Posterior cingulate gyrus (tissue), 11 donors: ENCODE results near the gene PLIN3.
A peak's percentile ranks its signal among the peaks of the same experiment; 100 is the strongest.
"Not testable (repeated sequence)": the region's sequence is repeated elsewhere in the genome, so short reads cannot be mapped to it uniquely, and the experiment has no call there.

Experiments
- DNase-seq, 10 donors: peaks; one replicate each; pipeline versions ENCODE4 v3.0.0 to v3.0.0-alpha.2; 2020 to 2021; ENCODE audit warnings: mixed read lengths in 3 of 10
- intact Hi-C: fragments of 100-400 bp; cut with DNase I; formaldehyde crosslinking; loops from one replicate; pipeline ENCODE4 v1.15.1; 2023

Gene PLIN3

DNA sequence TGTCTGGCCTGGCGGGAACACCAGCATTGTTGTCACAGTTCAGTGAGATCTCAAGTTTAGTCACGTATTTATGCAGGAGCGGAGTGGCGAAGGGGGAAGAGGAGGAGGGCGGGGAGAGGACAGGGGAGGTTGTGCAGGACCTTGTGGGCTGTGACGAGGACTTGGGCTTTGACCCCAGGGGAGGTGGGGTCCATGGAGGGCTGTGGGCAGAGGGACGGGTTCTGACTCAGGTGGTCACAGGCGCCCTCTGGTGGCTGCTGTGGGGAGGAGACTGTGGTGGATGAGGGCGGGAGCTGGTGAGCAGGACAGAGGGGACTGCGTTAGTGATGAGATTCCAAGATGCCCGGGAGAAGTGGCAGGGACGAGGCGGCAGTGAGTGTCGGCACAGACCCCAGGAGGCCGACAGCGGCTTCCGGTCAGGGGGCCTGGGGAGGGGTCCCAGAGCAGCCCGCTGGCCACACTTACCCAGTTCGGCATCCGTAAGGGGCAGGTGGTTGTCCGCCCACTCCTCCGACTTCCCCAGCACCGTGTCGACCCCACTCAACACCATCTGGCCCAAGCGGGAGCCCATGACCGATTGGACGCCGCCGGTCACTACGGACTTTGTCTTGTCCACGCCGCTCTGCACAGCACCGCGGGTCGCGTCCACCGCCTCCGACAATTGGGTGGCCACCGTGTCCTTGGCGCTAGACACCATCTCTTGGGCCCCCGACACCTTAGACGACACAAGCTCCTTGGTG, 15.7 kb downstream of the PLIN3 start:
- peak; percentile 29 to 95 (median 79) for DNase-seq
- intact Hi-C loops, result loop anchor here (1.0 kb wide), 1 partner anchor 41 kb away; no protein-coding TSS in a partner anchor

DNA sequence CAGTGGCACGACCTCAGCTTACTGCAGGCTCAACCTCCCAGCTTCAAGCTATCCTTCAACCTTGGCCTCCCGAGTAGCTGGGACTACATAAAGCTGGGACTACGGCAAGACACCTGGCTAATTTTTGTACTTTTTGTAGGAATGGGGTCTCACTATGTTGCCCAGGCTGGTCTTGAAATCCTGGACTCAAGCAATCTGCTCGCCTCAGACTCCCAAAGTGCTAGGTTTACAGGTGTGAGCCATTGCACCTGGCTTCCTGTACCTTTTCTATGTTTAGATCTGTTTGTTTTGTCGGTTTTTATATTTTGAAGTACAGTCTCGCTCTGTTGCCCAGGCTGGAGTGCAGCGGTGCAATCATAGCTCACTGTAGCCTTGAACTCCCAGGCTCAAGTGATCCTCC, 18.4 kb downstream of the PLIN3 start:
- intact Hi-C loops, result no loop called here
- no peak for DNase-seq

DNA sequence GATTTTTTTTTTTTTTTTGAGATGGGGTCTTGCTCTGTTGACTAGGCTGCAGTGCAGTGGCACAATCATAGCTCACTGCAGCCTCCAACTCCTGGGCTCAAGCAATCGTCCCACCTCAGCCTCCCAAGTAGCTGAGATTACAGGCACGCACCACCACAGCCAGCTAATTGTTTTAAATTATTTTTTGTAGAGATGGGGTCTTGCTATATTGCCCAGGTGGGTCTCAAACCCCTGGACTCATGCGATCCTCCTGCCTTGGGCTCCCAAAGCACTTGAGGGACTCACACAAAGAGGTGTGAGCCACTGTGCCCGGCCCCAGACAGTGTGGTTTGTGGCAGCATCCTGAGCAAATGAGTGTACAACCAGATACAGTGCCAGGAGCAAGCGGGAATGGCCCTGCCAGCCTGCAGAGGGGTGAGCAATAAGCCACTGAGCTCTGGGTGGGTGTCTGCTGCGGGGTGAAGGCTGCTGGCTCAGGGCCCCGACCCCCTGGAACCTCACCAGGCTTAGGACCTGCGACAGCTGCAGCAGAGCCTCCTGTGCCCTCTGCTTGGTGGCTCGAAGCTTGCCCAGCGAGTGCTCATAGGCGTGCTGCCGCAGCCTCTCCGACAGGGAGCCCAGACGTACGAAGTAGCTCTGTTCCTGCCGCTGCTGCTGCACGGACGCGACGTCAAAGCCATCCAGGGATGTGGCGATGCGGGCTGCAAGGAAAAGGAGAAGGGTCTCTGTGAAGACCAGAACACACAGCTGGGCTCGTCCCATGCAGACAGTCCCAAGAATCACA, 20.1 kb downstream of the PLIN3 start:
- intact Hi-C loops, result no loop called here
- DNase-seq, result no peak

DNA sequence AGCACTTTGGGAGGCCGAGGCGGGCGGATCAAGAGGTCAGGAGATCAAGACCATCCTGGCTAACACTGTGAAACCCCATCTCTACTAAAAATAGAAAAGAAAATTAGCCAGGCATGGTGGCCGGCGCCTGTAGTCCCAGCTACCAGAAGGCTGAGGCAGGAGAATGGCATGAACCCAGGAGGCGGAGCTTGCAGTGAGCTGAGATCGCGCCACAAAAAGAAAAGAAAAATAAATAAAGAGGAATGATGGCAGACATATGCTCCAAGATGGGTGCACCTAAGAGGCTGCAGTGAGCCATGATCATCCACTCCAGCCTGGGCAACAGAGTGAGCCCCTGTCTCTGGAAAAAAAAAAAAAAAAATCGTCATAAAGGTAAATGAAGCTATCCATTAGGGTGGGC, 21.5 kb downstream of the PLIN3 start:
- DNase-seq, intact Hi-C loops: not testable (repeated sequence)

DNA sequence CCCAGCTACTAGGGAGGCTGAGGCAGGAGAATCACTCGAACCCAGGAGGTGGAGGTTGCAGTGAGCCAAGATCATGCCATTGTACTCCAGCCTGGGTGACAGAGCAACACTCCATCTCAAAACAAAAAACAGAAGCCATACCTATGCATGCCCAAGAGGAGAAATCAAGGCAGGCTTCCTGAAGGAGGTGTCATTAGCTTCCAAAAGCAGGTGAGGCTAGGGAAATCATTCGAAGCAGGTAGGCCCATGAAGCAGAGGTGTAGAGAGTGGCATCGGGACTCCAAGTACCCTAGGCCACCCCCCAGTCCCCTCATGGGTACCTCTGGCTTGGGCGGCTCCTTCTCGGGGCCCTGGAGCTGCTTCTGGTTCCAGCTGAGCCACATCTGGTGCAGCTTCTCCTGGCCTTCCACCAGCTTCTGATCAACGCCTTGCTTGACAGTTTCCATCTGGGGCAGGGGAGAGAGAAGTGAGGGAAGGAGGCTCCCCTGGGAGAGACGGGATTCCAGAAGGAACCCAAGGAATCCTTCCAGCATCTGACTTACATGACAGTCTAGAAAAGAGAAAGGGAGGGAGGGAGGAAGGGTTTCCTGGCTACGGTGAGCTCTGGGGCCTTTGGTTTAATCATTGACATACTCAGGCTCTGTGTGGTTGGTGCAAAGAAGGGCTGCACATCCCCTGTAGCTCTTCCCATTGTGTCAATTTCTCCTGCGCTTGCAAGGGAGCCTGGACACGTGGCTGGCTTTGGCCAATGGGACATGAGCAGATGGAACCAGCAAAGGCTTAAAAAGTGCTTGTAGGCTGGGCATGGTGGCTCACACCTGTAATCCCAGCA, 22.9 kb downstream of the PLIN3 start:
- DNase-seq, result no peak
- intact Hi-C loops, result no loop called here

DNA sequence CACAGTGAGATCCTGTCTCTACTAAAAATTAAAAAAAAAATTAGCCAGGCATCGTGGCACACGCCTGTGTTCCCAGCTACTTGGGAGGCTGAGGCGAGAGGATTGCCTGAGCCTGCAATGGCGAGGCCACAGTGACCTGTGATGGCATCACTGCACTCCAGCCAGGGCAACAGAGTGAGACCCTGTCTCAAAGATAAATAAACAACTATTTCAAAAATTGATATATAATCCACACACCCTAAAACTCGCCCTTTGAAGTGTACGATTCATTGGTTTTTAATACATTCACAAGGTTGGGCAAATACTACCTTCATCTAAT, 23.9 kb downstream of the PLIN3 start:
- intact Hi-C loops, result no loop called here
- DNase-seq, result no peak

DNA sequence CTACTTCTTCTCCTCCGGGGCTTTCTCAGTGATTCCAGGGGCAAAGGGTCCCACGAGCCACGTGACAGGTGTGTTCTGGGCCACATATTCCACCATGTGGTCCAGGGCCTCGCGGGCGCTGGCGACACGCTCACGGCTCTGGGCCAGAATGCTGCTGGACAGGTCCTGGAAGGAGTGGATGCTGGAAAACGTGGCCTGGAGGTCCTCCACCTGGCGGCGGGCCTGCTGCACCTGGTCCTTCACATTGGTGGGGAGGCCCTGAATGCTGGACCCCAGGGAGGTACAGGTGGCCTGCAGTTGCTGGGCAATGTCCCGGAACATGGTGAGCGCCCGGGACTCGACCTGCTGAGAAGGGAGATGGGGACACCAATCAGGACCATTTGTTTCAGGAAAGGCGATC, 28.3 kb downstream of the PLIN3 start:
- DNase-seq, result no peak
- intact Hi-C loops, result no loop called here

DNA sequence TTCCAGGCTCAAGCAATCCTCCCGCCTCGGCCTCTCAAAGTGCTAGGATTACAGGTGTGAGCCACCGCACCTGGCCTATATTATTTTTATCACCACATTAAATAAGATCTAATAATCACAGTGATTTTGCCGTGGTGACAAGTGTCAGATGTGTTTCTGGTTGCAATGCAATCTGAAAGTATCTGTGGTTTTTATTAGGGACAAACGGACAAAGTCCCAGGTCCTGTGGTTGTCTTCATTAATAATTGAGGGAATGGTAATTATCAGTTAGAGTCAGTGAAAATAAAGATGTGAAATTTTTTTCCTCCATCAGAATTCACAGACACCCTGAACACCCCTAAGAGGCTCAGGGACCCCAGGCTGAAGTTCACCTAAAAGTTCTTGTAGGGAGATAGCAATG, 34.7 kb downstream of the PLIN3 start:
- DNase-seq, result no peak
- intact Hi-C loops, result no loop called here

DNA sequence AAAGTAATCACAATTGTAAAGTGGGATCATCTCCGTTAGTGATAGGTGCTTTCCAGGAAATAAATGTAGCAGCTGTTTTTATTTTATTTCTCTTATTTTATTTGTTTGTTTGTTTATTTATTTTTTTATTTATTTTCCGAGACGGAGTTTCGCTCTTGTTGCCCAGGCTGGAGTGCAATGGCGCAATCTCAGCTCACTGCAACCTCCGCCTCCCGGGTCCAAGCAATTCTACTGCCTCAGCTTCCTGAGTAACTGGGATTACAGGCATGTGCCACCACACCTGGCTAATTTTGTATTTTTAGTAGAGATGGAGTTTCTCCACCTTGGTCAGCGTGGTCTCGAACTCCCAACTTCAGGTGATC, 35.5 kb downstream of the PLIN3 start:
- DNase-seq, intact Hi-C loops: not testable (repeated sequence)

DNA sequence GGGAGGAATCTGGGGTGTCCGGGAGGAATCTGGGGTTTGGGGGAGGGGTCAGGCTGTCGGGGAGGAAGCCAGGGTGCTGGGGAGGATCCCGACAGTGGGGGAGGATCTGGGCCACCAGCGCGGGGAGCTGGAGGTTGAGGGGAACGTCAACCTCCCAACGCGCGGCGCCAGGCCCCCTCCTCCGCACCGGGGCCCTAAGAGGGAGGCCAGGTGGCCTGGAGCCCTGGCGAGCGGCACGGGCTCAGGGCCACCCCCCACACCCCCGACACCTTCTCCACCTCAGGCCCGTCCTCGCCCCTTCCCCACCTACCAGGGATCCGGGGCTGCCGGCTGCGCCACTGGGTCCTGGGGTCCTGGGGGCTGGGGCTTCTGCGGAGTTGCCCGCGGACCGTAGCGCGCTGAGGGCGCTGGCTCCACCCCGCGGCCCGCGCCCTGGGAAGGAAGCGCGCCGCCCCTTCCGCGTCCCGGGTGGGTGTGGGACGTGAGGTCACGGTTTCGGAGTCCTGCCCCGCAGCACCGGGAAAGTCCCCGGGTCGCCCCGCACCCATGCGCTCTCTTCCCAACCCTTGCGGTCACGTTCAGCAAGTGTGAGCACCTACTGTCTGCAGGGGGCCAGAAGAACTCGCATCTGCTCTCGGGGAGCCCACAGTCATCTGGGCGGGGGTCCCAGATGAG, 36.0 kb downstream of the PLIN3 start, which contains the start of gene TICAM1:
Gene TICAM1 (minus strand): TSS at position 409 of the 675 bp plus-strand sequence. CDS start 13,335 bp downstream, outside the sequence.
- intact Hi-C loops, result no loop called here

DNA sequence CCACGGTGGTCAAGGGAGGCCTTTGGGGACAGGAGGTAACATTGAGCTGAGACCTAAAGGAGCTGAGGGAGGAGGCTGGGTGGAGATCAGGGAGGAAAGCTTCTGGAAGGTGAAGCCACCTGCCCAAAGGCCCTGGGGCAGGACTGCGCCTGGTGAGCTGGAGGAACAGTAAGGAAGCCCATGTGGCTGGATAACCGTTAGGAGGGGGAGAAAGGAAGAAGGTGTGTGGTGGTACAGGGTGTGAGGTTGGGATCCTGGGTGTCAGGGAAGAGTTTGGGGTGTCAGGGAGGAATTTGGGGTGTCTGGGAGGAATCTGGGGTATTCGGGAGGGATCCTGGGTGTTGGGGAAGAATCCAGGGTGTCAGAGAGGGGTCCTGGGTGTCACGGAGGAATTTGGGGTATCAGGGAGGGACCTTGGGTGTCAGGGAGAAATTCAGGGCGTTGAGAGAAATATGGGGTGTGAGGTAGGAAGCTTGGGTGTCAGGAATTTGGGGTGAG, 36.6 kb downstream of the PLIN3 start:
- intact Hi-C loops, result no loop called here
- no peak for DNase-seq

More for the DNA sequence above, 36.0 kb downstream of the PLIN3 start, which contains the start of gene TICAM1:
- peak in 9 of 10 donors; percentile 36 to 91 (median 46) for DNase-seq

DNA sequence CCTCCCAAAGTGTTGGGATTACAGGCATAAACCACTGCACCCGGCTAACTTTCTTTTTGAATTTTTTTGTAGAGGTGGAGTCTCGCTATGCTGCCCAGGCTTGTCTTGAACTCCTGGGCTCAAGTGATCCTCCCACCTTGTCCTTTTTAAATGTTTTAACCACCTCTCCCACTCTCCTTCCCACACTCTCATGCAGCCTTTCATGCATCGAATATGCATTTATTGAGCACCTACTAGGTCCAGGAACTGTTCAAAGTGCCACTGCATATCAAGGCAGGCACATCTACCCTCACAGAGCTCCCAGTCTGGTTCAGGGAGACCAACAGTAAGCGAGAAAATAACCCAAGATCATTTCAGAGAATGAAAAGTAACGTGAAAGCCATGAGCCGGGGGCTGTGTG, 37.1 kb downstream of the PLIN3 start:
- DNase-seq, result no peak
- intact Hi-C loops, result no loop called here

DNA sequence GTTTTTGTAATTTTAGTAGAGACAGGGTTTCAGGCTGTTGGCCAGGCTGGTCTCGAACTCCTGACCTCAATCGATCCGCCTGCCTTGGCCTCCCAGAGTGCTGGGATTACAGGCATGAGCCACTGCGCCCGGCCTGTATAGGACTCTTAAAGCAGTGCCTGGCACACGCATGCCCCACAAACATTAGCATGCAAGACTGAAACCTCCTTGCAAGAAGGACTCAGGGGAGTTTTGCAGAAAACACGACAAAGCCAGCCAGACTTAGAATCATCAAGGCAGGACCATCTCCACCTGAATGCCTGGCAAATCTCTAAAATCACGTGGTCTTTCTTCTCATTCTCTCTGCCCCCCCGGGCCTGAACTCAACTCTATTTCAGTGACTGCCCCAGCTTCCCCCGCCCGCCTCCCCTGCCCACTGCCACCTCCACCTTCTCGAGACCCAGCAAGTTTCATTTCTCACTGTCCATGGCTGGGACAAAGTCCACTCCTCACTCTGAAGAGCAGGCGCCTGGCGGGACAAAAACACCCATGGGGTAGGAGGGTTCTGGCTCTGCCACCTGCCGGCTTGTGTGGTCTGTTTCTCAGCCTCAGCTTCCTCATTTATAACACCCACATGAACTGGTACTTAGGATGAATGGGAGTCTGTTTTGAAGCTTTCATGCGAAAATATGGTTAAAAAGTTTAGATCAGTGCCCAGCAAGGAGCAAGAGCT, 38.3 kb downstream of the PLIN3 start:
- intact Hi-C loops, result no loop called here
- peak in 1 of 10 donors; percentile 87 for DNase-seq

DNA sequence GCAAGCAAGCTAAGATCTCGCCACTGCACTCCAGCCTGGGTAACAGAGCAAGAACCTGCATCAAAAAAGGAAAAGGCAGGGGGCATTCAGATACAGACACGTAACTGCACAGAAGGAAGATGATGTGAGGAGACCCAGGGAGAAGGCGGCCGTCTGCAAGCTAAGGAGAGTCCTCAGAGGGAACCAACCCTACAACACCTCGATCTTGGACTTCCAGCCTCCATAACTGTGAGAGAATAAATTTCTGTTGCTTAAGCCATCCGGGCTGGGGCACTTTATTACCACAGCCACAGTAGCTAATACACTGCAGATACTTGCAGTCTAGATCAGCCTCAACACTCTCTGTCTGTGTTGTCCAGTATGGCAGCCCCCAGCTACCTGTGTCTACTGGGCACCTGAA, 43.9 kb downstream of the PLIN3 start:
- no peak for DNase-seq
- intact Hi-C loops, result no loop called here

DNA sequence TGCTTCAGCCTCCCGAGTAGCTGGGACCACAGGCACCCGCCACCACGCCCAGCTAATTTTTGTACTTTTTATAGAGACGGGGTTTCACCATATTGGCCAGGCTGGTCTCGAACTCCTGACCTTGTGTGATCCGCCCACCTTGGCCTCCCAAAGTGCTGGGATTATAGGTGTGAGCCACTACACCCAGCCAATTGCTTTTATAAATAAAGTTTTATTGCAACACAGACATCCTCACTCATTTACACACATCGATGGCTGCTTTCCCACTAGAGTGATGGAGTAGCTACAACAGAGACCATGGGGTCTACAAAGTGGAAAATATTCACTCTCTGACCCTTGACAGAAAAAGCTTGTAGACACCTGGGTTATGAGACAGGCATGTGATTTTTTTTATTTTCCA, 45.1 kb downstream of the PLIN3 start:
- intact Hi-C loops, DNase-seq: not testable (repeated sequence)

DNA sequence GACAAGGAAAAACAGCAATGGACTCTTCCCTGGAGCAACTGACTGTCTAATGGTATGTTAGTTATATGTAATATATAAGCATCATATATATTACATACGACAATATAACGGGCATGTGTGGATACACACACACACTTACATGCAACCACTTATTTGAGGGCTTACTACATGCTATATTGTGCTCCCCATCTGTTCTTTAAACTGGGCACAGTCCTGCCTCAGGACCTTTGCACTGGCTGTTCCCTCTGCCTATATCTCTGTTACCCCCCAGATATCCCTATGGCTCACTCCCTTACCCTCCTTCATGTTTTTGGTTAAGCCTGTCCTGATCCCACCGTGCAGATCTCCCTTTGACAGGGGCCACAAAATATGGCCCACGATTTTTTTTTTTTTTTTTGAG, 46.2 kb downstream of the PLIN3 start:
- DNase-seq, result no peak
- intact Hi-C loops, result no loop called here

DNA sequence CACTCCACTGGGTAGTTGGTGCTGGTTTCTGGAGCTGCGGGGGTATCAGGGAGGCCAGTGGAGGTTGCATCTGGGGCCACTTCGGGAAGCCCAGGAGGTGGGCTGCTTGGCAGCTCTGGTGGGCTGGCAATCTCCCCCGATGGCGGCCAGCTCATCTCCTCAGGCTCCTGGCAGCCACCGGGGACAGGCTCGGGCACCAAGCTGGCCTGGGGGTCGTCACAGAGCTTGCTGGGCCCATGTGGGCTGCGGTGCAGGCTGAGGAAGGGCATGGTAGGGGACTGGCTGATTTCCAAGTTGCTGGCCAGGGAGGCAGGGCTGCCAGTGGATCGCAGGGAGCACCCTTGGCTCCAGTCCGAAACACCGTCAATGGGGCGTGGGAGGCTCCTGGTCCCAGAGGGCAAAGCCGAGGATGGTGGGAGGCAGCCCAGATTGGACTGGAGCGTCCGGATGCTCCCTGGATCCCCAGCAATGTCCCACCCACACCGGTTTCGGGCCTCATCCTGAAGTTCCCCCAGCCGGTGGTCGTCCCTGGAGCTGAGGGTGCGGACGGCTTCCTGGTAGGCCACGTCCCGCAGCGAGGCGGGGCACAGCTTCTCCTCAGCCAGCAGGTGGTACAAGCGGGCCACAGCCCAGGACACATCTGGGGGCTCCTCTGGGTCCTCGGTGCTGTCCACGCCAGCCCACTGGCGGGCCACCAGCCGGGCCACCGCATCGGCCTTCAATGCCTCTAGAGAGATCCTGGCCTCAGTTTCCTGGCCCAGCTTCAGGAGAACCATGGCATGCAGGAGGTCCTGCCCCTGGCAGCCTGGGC, 49.8 kb downstream of the PLIN3 start:
- intact Hi-C loops, result no loop called here
- DNase-seq, result no peak

DNA sequence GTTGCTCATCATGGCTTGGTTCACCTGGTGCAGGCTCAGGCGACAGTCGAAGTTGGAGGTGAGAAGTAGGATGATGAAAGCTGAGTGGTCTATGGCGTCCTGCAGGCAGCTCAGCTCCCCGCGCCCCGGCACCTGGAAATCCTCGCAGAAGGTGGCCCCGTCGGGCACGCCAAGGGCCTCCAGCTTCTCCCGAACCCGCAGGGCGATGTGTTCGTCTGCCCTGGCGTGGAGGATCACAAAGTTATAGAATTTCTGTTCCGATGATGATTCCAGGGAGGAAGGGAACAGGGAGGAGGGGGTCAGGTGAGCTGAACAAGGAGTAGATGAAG, 50.6 kb downstream of the PLIN3 start:
- no peak for DNase-seq
- intact Hi-C loops, result no loop called here
